Measurements from ENCODE around the gene DOCK4. TPM values are rescaled to one million over a fixed set of nuclear protein-coding genes. Genes with fewer than 3 reads are reported as not detected.

DOCK4 gene
- total and polyA plus RNA-seq, 10 of the 15 experiments (the other 5 are each of a cell fraction or from before 2014, with no cell fraction given): 0.03 to 0.73 (median 0.38) TPM

DNA sequence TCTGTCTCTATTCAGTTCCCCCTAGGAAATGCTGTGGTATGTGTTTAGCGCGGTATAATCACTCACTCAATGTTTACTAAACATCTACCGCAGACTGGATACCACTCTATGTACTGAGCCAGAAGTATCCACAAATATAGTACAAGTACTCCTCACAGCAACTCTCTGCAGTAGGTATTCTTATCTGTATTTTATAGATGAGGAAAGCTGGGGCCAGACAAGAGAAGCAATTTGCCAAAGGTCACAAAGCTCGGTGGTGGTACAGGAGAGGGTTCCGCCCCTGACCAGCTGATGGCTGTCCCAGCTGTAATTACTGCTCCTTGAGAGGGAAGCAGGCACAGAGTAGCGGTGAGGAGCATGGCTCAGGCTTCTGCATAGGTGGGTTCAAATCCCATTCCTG is 184.1 kb downstream of the DOCK4 start:
- DNase-seq (ENCODE audit: low read depth, low spot score) (no peak), ATAC-seq (no peak), FAIRE-seq (no peak)
- Histone ChIP-seq H3K4me1 (ENCODE audit: control insufficient read depth, insufficient read depth, low read length) (no peaks in the 10 kb centered on the region), H4K20me1 (ENCODE audit: control insufficient read depth, insufficient read depth) (no peaks in the 10 kb centered on the region), H3K4me3 (no peak overlapping the region), H3K27me3 (replicated peaks in 1 of 2; ENCODE audit: control insufficient read depth in 2 of 2, insufficient read depth in 2 of 2, low read length in 1 of 2) (no peaks in the 10 kb centered on the region), H2AFZ (ENCODE audit: control insufficient read depth, low read depth, low read length) (no peak overlapping the region), H3K27ac (ENCODE audit: control insufficient read depth, insufficient read depth) (no peak overlapping the region), H3K79me2 (ENCODE audit: control insufficient read depth, insufficient read depth, low read length) (no peaks in the 10 kb centered on the region), H3K4me2 (ENCODE audit: control insufficient read depth, insufficient read depth) (no peak overlapping the region), H3K9me3 (replicated peaks; ENCODE audit: control insufficient read depth, insufficient read depth, low read length) (no peaks in the 10 kb centered on the region), H3K9ac (ENCODE audit: control insufficient read depth, insufficient read depth, low read length) (no peak overlapping the region), H3K36me3 (ENCODE audit: control insufficient read depth in 2 of 2, insufficient read depth in 2 of 2, low read length in 1 of 2) (no peaks in the 10 kb centered on the region)
- BruUV-seq (replicated peaks): no TSS peak
- intact Hi-C loops (cut with micrococcal nuclease; ENCODE audit: unreplicated experiment): no loop called here
- TF ChIP-seq JUNB (IDR thresholded peaks at IDR 0.05) (no peak), TCF3 (IDR thresholded peaks at IDR 0.05; ENCODE audit: borderline replicate concordance, insufficient read depth, low read depth, low read length) (no peak), TCF12 (IDR thresholded peaks at IDR 0.05; ENCODE audit: low read depth, low read length) (no peak), PAX5 (IDR thresholded peaks at IDR 0.05; ENCODE audit: borderline replicate concordance, low read depth, low read length) (no peak), BACH1 (IDR thresholded peaks at IDR 0.05; ENCODE audit: borderline replicate concordance) (no peak), SMAD1 (IDR thresholded peaks at IDR 0.05; ENCODE audit: low read depth, partially characterized antibody) (no peak)
- TF ChIP-seq, protein P1, sequence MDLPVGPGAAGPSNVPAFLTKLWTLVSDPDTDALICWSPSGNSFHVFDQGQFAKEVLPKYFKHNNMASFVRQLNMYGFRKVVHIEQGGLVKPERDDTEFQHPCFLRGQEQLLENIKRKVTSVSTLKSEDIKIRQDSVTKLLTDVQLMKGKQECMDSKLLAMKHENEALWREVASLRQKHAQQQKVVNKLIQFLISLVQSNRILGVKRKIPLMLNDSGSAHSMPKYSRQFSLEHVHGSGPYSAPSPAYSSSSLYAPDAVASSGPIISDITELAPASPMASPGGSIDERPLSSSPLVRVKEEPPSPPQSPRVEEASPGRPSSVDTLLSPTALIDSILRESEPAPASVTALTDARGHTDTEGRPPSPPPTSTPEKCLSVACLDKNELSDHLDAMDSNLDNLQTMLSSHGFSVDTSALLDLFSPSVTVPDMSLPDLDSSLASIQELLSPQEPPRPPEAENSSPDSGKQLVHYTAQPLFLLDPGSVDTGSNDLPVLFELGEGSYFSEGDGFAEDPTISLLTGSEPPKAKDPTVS (IDR thresholded peaks at IDR 0.05; ENCODE audit: low read depth, low read length): no peak
- TF ChIP-seq, protein P2, sequence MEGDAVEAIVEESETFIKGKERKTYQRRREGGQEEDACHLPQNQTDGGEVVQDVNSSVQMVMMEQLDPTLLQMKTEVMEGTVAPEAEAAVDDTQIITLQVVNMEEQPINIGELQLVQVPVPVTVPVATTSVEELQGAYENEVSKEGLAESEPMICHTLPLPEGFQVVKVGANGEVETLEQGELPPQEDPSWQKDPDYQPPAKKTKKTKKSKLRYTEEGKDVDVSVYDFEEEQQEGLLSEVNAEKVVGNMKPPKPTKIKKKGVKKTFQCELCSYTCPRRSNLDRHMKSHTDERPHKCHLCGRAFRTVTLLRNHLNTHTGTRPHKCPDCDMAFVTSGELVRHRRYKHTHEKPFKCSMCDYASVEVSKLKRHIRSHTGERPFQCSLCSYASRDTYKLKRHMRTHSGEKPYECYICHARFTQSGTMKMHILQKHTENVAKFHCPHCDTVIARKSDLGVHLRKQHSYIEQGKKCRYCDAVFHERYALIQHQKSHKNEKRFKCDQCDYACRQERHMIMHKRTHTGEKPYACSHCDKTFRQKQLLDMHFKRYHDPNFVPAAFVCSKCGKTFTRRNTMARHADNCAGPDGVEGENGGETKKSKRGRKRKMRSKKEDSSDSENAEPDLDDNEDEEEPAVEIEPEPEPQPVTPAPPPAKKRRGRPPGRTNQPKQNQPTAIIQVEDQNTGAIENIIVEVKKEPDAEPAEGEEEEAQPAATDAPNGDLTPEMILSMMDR (IDR thresholded peaks at IDR 0.05 in 2 of 3, conservative IDR thresholded peaks at IDR 0.05 in 1 of 3; ENCODE audit: control insufficient read depth in 2 of 3, extremely low read depth in 1 of 3, insufficient read depth in 1 of 3, low read depth in 3 of 3, low read length in 3 of 3): no peak
- TF ChIP-seq, protein P3, sequence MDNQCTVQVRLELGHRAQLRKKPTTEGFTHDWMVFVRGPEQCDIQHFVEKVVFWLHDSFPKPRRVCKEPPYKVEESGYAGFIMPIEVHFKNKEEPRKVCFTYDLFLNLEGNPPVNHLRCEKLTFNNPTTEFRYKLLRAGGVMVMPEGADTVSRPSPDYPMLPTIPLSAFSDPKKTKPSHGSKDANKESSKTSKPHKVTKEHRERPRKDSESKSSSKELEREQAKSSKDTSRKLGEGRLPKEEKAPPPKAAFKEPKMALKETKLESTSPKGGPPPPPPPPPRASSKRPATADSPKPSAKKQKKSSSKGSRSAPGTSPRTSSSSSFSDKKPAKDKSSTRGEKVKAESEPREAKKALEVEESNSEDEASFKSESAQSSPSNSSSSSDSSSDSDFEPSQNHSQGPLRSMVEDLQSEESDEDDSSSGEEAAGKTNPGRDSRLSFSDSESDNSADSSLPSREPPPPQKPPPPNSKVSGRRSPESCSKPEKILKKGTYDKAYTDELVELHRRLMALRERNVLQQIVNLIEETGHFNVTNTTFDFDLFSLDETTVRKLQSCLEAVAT (IDR thresholded peaks at IDR 0.05): no peak
- CTCF ChIA-PET: no interaction called here
- in situ Hi-C loops (cut with MboI): no loop called here
- WGBS (ENCODE audit: insufficient coverage, insufficient replicate concordance, low lambda C conversion rate, missing lambda C conversion rate): 83% methylated on average over 6 of the region's 6 CpGs
- SMC1A ChIA-PET (ENCODE audit: uncharacterized antibody, unreplicated experiment): no interaction called here
- RAD21 ChIA-PET (ENCODE audit: unreplicated experiment): interaction anchor here (0.6 kb wide), 1 partner anchor 185 kb away, joined by 3 read pairs; no protein-coding TSS in a partner anchor
- POLR2A ChIA-PET: no interaction called here
